Measurements from ENCODE around the gene PLXNA2. TPM values are rescaled to one million over a fixed set of nuclear protein-coding genes. Genes with fewer than 3 reads are reported as not detected.

The PLXNA2 gene
- polyA plus RNA-seq, 6 donors from 2014 or later = 0.35 to 1.6 (median 0.60) TPM; not detected in 1

DNA sequence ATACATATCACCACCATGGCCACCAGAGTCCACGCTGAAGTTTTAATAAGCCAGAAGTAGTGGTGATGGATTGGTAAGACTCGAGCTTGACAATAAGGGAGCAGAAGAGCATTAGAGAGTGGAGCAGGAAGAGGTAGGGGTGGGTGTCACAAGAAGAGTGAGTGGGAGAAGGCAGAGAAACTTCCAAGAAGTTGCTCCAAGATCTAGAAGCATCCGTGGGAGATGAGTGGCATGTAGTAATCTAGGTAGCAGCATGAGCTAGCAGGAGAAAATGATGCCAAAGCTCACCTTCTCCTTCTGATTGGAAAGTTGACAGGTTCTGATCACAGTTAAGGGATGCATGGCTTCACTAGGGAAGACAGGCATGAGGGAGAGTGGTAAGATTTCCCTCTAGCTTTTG is 49.2 kb downstream of the PLXNA2 start:
- ATAC-seq (ENCODE audit: low read depth in 2 of 2) (no peak), DNase-seq (no peak)
- no peaks in the 10 kb centered on the region for H3K4me1 Mint-ChIP-seq
- no peak overlapping the region for H3K4me3 Mint-ChIP-seq
- H3K27ac Mint-ChIP-seq = no peak overlapping the region
- no peaks in the 10 kb centered on the region for H3K36me3 Mint-ChIP-seq
- peaks cover 0 to 1% (median 0%) of the 10 kb centered on the region in 7 donors for H3K9me3 Mint-ChIP-seq
- no peaks in the 10 kb centered on the region for H3K27me3 Mint-ChIP-seq

DNA sequence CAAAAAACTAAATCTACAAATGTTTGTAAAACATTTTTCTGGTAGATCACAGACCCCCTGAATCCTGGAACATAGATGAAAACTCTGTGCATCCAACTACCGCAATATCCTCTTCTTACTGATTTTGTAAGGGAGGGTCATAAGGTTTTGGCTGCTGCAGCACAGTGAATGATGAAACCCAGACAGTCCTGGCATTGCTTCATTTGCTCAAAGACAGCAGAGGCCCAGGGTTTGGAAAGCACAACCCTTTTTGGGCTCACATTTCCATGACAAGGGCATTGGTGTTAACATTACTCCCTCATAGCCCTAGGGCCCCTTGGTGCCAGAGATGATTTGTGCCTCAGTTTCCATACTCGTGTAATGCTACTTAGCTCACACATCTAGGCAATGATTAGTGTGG is 51.2 kb downstream of the PLXNA2 start:
- no peak overlapping the region for H3K4me3 Mint-ChIP-seq
- H3K27ac Mint-ChIP-seq = no peak overlapping the region
- ATAC-seq (ENCODE audit: low read depth in 2 of 2) (no peak), DNase-seq (no peak)
- H3K4me1 Mint-ChIP-seq = peaks cover 0 to 12% (median 10%) of the 10 kb centered on the region in 3 donors
- H3K27me3 Mint-ChIP-seq = no peaks in the 10 kb centered on the region
- H3K9me3 Mint-ChIP-seq = peaks cover 0 to 1% (median 0%) of the 10 kb centered on the region in 7 donors
- H3K36me3 Mint-ChIP-seq = no peaks in the 10 kb centered on the region

DNA sequence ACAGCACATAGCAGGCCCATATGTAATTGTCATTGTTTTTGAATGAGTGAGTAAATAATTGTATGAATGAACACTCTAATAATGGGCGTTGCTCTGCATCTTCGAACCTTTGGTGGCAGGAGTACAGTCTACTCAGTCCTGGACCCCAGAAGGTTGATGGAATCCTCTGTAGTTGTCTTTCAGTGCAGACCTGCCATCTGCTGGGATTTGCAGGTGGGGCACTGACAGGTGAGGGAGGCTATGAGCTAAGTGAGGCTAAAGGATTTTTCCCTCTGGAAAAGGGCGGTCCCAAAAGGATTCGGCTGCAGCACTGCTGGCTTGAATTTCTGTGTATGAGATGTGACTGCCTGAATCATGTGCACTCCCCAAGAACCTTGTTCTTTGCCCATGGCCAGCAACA is 53.4 kb downstream of the PLXNA2 start:
- Mint-ChIP-seq H3K4me3 (no peak overlapping the region), H3K4me1 (peaks cover 0 to 22% (median 17%) of the 10 kb centered on the region in 3 donors), H3K27me3 (no peaks in the 10 kb centered on the region), H3K36me3 (no peaks in the 10 kb centered on the region), H3K27ac (peak overlapping the region in 1 of 6 donors; percentile 57), H3K9me3 (no peaks in the 10 kb centered on the region)
- DNase-seq = no peak
- ATAC-seq (ENCODE audit: low read depth in 2 of 2) = no peak

DNA sequence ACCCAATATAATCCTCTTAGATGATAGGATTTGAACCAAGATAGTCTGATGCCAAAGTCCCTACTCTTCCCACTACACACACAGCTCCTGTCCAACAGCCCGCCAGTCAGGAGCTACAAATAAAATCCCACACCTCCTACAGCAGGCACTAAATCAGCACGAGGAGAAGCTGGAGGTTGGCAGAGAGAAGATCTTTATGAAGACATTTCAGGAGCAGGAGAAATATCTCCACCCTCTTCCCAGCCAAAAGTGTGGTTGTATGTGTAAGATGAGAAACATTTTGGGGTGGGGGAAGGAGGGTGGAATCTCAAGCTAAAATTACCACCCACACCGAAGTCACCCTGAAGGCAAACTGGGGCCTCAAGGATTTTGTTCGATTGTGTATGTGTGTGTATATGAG is 54.5 kb downstream of the PLXNA2 start:
- no peak overlapping the region for H3K4me3 Mint-ChIP-seq
- ATAC-seq (ENCODE audit: low read depth in 2 of 2) (no peak), DNase-seq (no peak)
- H3K36me3 Mint-ChIP-seq = no peaks in the 10 kb centered on the region
- H3K4me1 Mint-ChIP-seq = peaks cover 0 to 23% (median 17%) of the 10 kb centered on the region in 3 donors
- no peaks in the 10 kb centered on the region for H3K9me3 Mint-ChIP-seq
- H3K27me3 Mint-ChIP-seq = no peaks in the 10 kb centered on the region
- peak overlapping the region in 1 of 6 donors; percentile 45 for H3K27ac Mint-ChIP-seq

DNA sequence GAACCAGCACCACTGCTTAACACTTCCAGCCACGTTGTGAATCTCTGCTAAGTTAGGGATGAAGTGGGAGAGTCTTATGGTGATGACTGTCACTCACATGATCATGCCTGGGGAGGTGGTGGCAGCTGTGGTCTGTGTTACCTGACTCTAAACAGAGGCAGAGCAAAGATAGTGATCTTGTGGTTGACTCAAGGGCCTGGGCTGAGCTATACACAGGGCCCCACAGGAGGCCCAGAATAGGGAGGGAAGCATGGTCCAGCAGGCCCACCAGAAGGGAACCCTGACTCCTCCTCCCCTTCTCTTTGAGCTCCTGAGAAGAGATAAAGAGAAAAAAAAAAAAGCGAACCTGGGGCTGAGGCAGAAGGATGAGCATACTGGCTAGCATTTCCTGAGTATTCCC is 55.0 kb downstream of the PLXNA2 start:
- peaks cover 0 to 23% (median 17%) of the 10 kb centered on the region in 3 donors for H3K4me1 Mint-ChIP-seq
- no peaks in the 10 kb centered on the region for H3K9me3 Mint-ChIP-seq
- H3K27ac Mint-ChIP-seq = no peak overlapping the region
- no peak for ATAC-seq (ENCODE audit: low read depth in 2 of 2)
- H3K36me3 Mint-ChIP-seq = no peaks in the 10 kb centered on the region
- H3K27me3 Mint-ChIP-seq = no peaks in the 10 kb centered on the region
- DNase-seq = no peak
- H3K4me3 Mint-ChIP-seq = no peak overlapping the region

DNA sequence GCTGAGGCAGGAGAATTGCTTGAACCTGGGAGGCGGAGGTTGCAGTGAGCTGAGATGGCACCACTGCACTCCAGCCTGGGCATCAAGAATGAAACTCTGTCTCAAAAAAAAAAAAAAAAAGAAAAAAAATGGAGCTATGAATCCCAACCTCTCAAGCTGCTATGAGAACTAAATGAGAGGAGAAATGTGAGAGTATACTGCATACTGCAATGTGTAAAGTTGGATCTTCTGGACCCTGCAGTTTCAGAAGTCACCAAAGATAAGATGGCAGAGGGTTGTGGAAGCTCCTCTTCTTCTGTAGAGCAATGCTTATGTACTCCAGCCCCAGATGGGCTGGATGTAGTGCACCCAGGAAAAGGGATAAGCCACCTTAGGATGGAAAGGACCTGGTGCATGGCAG is 55.6 kb downstream of the PLXNA2 start:
- DNase-seq (no peak), ATAC-seq (ENCODE audit: low read depth in 2 of 2) (no peak)
- Mint-ChIP-seq H3K27me3 (no peaks in the 10 kb centered on the region), H3K4me3 (no peak overlapping the region), H3K36me3 (no peaks in the 10 kb centered on the region), H3K4me1 (peaks cover 0 to 23% (median 17%) of the 10 kb centered on the region in 3 donors), H3K27ac (no peak overlapping the region), H3K9me3 (no peaks in the 10 kb centered on the region)

DNA sequence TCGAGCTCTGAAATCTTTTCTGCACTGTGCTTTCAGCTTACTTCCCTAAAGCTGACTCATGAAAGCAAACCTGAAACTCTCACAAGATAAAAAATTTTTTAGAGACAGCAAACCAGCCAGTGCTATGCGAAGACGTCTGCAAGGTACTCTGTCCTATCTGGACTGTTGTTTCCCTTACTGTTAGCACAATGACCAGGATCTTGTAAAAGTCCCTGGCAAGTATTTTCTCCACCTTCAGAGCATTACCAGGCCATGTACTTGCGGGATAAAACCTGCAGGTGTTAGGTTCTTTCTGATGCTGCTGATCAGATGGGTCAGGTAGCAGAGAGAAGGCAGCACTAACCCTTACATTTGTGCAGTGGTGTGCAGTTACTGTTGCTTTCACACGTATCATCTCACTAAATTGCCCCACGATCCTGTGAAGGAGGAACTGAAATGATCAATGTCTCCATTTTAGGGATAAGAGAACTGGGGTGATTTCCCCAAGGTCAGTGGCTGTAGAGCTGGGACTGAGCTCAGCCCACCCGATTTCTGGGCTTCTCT is 56.6 kb downstream of the PLXNA2 start:
- DNase-seq (no peak), ATAC-seq (ENCODE audit: low read depth in 2 of 2) (no peak)
- H3K4me3 Mint-ChIP-seq = no peak overlapping the region
- peaks cover 0 to 5% (median 0%) of the 10 kb centered on the region in 3 donors for H3K27me3 Mint-ChIP-seq
- H3K4me1 Mint-ChIP-seq = peaks cover 0 to 23% (median 17%) of the 10 kb centered on the region in 3 donors
- no peaks in the 10 kb centered on the region for H3K9me3 Mint-ChIP-seq
- peak overlapping the region in 1 of 6 donors; percentile 65 for H3K27ac Mint-ChIP-seq
- no peaks in the 10 kb centered on the region for H3K36me3 Mint-ChIP-seq

DNA sequence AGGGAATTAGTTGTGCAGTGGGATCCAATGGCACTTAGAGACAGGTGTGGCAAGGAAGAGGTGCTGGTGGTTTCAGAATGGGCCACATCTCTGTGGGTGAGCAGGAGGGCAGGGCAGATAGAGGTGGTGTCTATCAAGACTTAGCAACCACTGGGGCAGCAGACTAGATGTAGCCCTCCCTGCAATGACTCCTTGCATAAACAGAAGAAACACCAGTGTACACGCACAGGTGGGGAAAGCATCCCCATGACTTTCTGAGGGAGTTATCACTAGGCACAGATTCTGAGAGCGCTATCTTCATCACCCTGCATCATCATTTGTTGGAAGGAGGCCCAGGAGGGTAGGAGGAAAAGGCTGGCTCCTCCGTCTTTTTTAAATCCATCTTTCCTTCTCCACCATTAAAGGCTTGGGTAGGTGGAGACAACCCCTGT is 58.4 kb downstream of the PLXNA2 start:
- H3K4me3 Mint-ChIP-seq = no peak overlapping the region
- ATAC-seq (ENCODE audit: low read depth in 2 of 2) (no peak), DNase-seq (no peak)
- no peaks in the 10 kb centered on the region for H3K9me3 Mint-ChIP-seq
- H3K36me3 Mint-ChIP-seq = no peaks in the 10 kb centered on the region
- H3K27ac Mint-ChIP-seq = no peak overlapping the region
- H3K27me3 Mint-ChIP-seq = peaks cover 0 to 9% (median 0%) of the 10 kb centered on the region in 3 donors
- H3K4me1 Mint-ChIP-seq = peaks cover 0 to 23% (median 17%) of the 10 kb centered on the region in 3 donors

DNA sequence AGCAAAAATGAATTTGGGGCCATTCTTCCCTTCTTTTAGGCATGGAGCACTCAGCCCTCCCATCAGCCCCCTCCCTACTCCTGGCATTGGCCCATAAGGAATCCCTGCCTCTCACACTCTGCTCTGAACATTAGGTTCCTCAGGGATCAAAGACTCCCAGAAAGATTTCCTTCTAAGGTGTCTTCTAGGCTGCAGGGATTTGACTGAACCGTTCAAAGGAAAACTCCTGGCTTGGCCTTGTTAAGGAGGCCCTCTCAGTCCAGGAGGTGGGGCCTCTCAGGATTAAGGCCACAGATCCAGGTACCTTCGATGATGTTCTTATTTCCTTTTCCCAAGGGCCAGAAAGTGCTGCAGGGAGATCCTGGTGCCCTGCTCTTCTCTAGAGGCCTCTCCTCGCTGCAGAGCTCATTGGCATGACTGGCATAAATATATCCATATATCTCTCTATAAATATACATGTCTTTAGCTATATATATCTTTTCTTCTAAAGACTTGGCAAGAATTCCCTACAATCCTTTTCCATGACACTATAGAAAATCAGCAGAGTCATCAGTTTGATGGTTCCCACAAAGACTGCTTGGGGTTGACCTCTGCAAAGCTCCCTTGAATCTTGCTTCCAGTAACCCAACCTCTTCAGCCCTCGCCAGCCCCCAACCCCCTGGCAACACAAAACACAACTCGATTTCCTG is 59.1 kb downstream of the PLXNA2 start:
- no peaks in the 10 kb centered on the region for H3K9me3 Mint-ChIP-seq
- H3K4me1 Mint-ChIP-seq = peaks cover 0 to 23% (median 17%) of the 10 kb centered on the region in 3 donors
- H3K4me3 Mint-ChIP-seq = no peak overlapping the region
- no peak overlapping the region for H3K27ac Mint-ChIP-seq
- no peaks in the 10 kb centered on the region for H3K36me3 Mint-ChIP-seq
- DNase-seq = no peak
- H3K27me3 Mint-ChIP-seq = peaks cover 0 to 9% (median 0%) of the 10 kb centered on the region in 3 donors
- ATAC-seq (ENCODE audit: low read depth in 2 of 2) = no peak

DNA sequence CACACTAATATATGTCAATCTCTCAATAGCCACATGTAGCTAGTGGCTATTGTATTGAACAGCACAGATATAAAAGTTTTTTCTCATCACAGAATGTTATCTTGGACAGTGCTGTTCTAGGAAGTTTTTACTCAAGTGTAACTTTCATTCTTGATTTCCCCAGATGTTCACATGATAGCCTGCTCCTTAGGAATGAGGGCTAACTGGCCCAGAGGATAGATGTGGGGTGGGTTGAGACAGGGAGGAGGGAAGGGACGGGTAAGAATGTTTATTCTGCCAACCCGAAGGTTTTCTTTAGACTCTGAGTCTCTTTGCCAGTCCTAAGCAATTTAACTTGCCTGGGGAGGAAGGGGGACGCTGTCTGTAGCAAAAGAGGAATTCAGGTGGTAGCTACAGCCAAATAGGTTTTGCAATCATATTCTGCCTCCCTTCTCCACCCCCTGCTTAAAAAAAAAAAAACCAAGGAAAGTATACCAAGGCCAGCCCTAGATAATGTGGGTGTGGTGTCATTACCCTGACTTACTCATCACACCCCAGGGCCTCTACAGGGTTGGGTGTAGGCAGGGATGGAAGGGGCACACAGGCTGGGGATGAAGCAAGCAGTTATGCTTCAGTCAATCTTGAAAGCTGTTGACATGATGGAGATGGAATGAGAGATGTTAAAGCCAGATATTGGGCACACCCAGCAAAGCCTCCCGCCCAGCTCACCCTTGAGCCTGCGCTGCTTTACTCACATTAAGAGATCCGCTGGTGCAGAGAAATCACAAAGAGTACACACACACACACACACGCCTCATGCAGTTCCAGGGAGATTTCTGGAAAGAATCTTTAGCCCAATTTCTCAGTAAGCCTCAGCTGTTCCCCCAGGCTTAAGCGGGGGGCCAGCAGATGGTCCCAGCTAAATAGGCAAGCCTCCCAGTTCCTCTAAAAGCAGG is 59.9 kb downstream of the PLXNA2 start:
- no peak overlapping the region for H3K27ac Mint-ChIP-seq
- no peak overlapping the region for H3K4me3 Mint-ChIP-seq
- peaks cover 0 to 9% (median 0%) of the 10 kb centered on the region in 3 donors for H3K27me3 Mint-ChIP-seq
- H3K36me3 Mint-ChIP-seq = no peaks in the 10 kb centered on the region
- no peaks in the 10 kb centered on the region for H3K9me3 Mint-ChIP-seq
- peaks cover 0 to 20% (median 10%) of the 10 kb centered on the region in 3 donors for H3K4me1 Mint-ChIP-seq
- no peak for ATAC-seq (ENCODE audit: low read depth in 2 of 2)
- DNase-seq = no peak

DNA sequence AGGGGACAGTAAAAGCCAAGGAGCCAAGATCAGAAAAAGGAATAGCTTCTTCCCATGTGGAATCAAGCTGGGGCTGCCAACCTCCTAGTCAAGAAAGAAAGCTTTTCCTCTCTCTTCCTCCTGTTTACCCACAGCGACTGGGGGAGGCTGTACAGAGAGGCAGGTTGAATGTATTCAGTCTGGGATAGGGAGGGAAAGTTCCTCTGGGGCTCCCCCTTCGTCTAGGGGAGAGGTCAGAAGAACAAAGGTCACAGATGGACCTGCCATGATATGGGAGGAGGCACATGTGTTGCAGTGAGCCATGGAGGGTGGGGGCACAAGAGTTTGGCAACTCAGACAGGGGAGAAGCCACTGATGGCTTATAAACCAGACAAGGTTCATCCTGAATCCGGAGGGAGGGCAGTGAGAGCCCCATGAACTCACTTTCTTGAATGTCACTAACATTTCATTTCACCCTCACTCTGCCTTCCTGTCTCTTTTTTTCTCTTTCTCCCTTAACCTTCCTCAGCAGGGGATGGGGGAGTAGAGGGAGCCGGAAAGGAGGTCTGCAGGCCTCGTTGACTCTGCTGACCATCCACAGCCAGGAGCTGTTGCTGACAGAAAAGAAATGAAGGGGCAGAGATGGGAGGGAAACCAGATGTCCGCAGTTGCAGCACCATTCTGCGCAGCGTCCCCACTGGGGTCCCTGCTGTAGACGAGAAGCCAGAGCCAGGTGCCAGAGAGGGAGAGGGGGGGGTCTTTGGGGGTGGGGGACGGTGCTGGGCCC is 61.1 kb downstream of the PLXNA2 start:
- no peak for DNase-seq
- no peak overlapping the region for H3K27ac Mint-ChIP-seq
- H3K27me3 Mint-ChIP-seq = peaks cover 0 to 9% (median 0%) of the 10 kb centered on the region in 3 donors
- no peaks in the 10 kb centered on the region for H3K36me3 Mint-ChIP-seq
- H3K4me1 Mint-ChIP-seq = peaks cover 0 to 13% (median 5%) of the 10 kb centered on the region in 3 donors
- no peak overlapping the region for H3K4me3 Mint-ChIP-seq
- no peak for ATAC-seq (ENCODE audit: low read depth in 2 of 2)
- no peaks in the 10 kb centered on the region for H3K9me3 Mint-ChIP-seq

DNA sequence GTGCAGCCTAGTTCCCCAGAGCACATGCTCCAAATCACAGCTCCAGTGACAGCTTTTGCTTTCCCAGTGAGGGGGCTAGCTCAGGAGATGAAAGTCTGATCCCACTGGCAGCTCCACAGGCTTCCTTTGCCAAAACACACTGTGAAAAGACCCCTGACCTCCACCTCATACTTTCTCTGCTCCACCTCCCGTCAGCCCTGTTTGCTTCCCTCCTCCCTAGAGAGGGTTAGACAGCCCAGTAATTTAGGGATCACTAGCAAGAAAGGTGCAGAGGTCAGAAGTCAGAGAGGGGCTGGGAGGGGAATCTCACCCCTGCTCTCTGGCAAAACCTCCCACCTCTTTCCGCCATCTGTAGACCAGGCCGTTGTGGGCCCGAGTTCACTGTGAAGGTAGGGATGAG is 62.8 kb downstream of the PLXNA2 start:
- H3K27me3 Mint-ChIP-seq = peaks cover 0 to 9% (median 0%) of the 10 kb centered on the region in 3 donors
- H3K4me1 Mint-ChIP-seq = peaks cover 0 to 1% (median 0%) of the 10 kb centered on the region in 3 donors
- DNase-seq (no peak), ATAC-seq (ENCODE audit: low read depth in 2 of 2) (no peak)
- H3K27ac Mint-ChIP-seq = peak overlapping the region in 1 of 6 donors; percentile 59
- no peak overlapping the region for H3K4me3 Mint-ChIP-seq
- H3K36me3 Mint-ChIP-seq = no peaks in the 10 kb centered on the region
- no peaks in the 10 kb centered on the region for H3K9me3 Mint-ChIP-seq

DNA sequence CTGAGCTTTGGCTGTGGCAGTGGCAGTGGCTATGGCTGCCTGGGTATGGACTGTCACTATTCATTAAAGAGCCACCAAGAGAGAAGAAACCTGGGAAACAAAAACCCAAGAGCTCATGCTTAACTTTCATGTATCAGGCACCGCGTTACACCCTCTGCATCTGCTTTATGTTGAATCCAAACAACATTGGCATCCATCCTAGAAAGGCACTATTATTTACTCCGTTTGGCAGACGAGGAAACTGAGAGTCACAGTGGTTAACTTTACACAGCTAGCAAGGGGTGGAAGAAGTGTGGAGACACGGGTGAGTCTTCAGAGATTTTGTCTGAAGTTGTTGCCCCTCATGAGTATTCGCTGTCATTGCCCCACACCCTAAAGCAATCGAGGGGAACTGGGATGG is 63.8 kb downstream of the PLXNA2 start:
- DNase-seq (no peak), ATAC-seq (ENCODE audit: low read depth in 2 of 2) (no peak)
- Mint-ChIP-seq H3K36me3 (no peaks in the 10 kb centered on the region), H3K27me3 (peaks cover 0 to 9% (median 0%) of the 10 kb centered on the region in 3 donors), H3K4me1 (no peaks in the 10 kb centered on the region), H3K27ac (no peak overlapping the region), H3K4me3 (no peak overlapping the region), H3K9me3 (no peaks in the 10 kb centered on the region)
